NCI-H1092 treated with DMSO at 0.1 percent for 48 hours (cell line): ENCODE data around the gene CSDE1.
A peak's percentile ranks its signal among the peaks of the same experiment; 100 is the strongest.

Experiments used
- DNase-seq: peaks from one replicate; lab custom pipeline; 2025; lab: John Stamatoyannopoulos, UW

The CSDE1 gene

GRCh38 chr1:114749835-114750234 is 7.9 kb downstream of the CSDE1 start:
- no peak for DNase-seq

DNA sequence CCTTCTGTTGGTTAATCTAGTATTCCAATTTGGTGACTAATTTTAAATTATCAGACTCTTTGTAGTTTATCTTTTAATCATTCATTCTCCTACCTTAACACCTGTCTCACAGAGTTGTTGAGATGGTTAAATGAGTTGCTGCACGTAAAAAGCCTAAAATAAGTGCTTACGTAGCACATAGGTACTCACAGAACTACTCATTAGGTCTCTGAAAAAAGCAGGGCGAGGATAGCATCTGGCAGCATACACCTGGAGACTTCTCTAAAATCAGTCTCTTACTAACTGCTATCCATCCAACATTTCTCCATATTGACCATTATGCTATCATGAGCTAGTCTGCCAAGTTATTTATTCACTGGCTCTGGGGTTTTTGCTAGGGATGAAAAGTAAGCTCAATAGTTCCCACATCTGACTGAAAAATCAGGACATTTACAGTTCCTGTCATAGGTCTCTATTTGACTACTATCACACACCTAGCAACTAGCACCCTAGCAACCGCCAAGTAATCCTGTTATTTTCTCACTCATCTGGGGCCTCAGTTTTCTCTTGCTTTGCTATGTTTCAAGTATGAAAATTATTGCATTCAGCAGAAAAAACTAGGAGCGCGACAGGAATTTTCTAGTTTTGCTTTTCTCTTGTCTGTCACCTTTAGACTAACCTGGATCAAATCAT is 11.2 kb downstream of the CSDE1 start:
- no peak for DNase-seq

DNA sequence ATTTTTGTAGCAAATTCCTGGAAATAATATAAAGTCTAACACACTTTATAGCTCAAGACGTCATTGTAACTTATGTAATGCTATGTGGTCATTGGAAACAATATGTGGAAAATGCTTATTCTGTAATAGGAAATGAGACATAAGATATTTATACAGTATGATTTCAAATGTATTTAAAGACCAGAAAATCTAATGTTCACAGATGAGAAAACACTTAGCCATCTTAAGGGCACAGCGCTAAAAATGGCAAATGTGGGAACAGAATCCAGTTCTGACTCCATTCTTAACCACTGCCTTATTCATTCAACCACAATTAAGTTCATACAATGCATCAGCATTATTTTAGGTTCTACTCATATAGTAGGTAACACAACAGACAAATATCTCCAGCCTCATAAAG is 12.5 kb downstream of the CSDE1 start:
- no peak for DNase-seq

DNA sequence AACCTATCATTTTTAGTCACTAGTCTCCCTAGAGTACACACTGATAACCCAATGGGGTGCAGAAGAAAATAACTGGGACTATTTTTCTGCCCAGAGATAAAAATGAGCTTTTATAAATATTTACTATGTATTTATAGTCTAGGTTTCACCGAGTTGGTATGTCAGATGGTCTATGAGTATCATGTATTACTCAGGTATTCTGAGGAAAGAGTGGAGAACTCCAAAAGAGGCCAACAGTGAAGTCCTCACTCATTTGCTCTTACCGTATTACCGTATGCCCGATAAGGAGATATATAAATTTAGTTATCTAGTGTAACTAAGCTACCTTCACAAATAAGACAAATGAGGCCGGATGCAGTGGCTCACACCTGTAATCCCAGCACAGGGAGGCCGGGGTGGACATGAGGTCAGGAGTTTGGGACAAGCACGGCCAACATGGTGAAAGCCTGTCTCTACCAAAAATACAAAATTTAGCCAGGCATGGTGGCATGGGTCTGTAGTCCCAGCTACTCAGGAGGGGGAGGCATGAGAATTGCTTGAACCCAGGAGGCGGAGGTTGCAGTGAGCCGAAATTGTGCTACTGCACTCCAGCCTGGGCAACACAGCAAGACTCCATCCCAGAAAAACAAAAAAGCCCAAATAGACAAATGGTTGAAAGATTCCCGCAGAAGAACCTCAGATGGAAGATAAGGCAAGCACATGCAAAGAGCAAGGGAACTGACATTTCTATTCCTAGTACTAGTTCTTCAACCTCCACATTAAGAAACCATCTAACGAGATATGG is 15.6 kb downstream of the CSDE1 start:
- no peak for DNase-seq

- DNase-seq, result no peak
These were observed 17.5 kb downstream of the CSDE1 start for GRCh38 chr1:114740331-114740730.

DNA sequence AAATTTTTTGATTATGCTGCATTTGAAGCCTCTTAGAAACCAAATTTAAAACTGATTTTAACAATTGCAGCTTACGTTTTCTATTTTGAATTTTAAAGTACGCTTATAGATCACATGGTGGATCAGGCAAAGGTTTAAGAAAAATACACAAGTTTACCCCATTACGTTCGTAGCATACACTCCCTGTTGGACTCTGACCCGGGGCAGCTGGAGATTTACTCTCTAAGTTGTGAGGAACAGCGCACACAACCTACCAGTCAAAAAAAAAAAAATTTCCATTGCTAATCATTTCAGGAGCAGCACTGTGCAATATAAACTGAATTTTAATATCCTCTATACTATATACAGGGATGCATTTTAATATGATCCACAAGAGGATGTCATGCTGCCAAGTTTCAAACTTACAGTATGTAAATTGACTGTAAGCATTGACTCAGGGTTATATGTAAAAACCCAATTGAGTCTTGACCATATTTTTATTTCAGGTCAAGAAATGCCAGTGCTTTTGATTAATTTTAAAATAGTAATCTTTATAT is 20.4 kb downstream of the CSDE1 start:
- DNase-seq, result no peak

- DNase-seq, result no peak
These were observed 22.3 kb downstream of the CSDE1 start for GRCh38 chr1:114735479-114735878.

DNA sequence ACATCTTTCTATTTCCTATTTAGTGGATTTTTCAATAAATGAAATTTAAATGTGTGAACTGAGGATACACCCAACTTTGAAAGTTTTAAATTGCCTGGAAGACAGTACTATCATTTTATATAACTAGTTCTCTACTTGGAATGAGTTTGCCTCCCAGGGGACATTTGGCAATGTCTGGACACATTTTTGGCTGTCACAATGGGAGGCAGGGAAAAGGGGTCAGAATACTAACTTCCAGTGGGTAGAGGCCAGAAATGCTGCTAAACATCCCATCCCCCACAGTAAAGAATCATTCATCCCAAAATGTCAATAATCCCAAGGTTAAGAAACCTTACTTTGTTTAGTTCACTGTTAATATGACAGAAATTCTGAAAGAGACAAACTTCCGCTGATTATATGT is 28.0 kb downstream of the CSDE1 start:
- DNase-seq, result no peak

DNA sequence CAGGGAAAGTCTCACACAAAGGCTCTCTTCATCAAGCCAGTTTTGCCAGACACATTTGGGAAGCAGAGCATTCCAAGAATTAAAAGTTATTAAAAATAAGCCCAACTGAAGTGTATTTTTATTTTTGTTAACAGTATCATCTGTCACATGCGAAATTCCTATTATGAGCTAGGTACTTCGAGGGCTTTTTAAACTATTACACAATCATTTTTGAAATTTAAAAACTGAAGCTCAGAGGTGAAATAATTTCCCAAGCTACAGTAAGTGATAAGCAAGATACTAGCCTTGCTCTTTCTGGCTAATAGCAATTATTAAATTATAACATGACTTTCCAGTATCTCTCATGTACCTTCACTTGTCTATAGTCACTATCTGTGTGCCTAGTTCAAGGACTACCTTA is 29.2 kb downstream of the CSDE1 start:
- DNase-seq, result no peak

GRCh38 chr1:114725230-114725629 is 32.6 kb downstream of the CSDE1 start:
- no peak for DNase-seq

DNA sequence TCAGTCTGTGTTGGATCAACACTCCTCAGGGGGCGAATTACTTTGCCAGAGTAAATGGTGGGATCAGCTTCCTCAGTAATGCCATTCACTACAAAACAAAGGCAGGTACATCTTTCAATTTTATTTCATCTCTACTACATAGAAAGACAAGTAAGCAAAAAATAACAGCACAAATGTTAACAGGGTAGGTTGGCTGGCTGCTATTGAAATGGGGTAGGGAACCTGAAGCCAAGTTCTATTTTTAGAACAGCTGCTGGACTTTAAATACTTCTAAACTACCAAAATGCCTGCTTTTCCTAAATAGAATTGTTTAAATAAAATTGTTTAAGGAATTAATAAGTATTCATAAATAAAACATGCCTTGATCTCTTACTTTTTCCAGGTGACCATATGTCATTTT is 33.9 kb downstream of the CSDE1 start:
- DNase-seq, result no peak

- DNase-seq, result no peak
These were observed 34.3 kb downstream of the CSDE1 start for GRCh38 chr1:114723457-114723856.

DNA sequence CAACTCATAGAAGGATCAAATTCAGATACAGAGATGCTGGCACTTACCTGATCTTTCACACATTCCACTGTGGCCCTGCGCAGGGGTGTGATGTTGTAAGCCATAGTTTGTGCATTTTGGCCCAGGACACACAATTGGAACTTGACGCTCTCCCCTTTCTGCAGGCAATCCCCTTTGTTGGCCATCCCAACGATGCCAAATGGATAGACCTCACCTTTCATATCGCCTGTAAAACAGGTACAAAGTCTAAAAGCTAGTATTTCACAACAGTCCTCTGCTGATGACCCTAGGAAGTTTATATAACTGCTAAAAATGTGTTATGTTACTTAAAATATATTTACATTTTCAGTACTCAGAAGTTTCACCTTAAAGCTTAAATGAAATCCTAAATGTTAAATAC is 37.3 kb downstream of the CSDE1 start:
- DNase-seq, result no peak

DNA sequence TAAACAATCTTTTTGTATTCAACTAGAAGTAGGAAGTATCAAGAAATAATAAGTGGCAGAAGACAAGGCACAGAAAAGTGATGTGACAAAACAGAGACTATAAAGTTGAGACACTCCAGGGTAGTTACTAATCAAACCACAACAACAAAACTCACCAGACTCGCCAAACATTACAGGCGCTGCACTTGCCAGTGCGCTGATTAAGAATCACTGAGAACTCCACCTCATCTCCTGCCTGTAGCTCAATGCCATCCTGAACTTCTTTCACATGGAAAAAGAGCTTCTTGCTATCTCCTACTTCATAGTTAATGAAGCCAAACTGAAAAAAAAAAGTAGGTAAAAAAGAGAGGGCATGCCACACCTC is 38.4 kb downstream of the CSDE1 start:
- no peak for DNase-seq

- DNase-seq, result no peak
These were observed 38.9 kb downstream of the CSDE1 start for GRCh38 chr1:114718661-114719423.

DNA sequence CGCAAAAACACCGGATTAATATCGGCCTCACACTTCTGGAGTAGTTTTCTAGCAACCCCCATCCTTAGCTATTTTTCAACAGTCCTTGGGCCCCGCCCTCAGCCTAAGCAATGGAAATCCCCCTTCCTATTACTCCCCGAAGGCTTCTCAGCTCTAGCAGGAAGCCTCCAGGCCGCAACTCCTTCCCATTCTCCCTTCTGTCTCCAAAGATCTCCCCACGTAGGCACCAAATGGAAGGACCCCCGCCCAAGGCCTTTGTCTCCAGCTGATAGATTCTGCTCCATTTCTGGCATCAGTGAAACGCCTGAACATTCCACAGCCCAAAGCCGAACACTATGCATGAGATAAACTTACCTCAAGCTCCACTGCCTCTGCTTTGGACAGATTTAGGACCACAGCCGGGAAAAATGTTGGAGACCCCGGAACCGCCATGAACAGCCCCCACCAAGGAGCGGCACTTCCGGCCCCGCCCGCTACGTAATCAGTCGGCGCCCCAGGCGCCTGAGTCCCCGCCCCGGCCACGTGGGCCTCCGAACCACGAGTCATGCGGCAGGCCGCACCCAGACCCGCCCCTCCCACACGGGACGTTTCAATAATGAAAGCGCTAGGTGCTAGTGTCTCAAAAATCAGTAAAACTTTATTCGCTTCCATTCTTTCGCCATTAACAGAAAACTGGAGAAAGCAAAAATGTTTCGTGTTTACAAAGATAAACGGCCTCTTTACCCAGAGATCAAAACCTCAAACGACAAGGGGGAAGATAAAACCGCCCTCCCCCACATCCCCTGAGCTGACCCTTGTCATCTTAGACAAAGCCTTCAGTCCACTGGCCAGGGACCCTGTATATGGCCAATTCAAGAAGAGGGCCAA is 41.2 kb downstream of the CSDE1 start, which contains the start of gene NRAS:
TSS of gene NRAS (minus strand) at position 468 of the 867 bp plus-strand sequence. CDS start 611 bp downstream, outside the sequence.
- DNase-seq, result peak; percentile 76

- no peak for DNase-seq
These were observed 41.9 kb downstream of the CSDE1 start for GRCh38 chr1:114715952-114716303.

GRCh38 chr1:114712977-114713376 is 44.8 kb downstream of the CSDE1 start:
- no peak for DNase-seq

DNA sequence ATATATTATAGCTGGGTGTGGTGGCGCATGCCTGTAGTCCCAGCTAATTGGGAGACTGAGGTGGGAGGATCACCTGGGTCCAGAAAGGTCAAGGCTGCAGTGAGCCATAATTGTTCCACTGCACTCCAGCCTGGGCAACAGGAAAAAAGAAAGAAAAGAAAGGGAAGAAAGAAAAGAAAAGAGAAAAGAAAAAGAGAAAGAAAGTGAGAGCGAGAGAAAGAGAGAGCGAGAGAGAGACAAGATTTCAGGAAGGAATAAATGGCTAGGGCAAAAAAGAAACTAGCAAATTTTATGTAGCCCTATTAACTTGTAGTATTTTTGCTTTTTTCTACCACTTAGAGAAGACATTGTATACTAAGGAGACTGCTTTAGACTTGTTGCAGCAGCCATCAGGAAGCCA is 47.4 kb downstream of the CSDE1 start:
- no peak for DNase-seq

- DNase-seq, result no peak
These were observed 50.2 kb downstream of the CSDE1 start for GRCh38 chr1:114707604-114708003.

- no peak for DNase-seq
These were observed 54.5 kb downstream of the CSDE1 start for GRCh38 chr1:114703242-114703641.

DNA sequence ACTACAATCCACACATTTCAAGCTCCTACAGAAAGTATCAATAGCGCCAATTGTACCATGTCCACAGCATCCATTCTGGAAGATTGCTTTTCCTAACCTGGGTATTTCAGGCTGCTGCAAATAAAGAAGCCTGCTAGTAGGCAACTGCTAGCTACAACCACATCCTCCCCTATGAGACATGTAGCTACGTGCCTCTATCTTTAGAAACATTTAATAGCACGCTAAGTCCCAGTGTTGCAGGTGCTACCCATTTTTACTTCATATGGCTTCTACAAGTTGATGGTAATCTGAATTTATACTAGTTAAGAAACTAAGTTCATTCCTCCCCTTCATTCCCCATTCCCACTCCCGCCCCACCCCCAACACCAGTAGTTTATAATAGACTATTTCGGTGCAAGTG is 55.0 kb downstream of the CSDE1 start:
- no peak for DNase-seq
